Choroid plexus epithelial cell (primary cell): Measurements from ENCODE around the gene SGSH.

Experiments
- DNase-seq: peaks from one replicate; pipeline ENCODE4 v3.0.0-alpha.2; 2010; ENCODE audit warnings: low read depth
- H3K4me3 ChIP-seq: 2 replicates; pipeline ENCODE4 v1.5.1; 2011; ENCODE audit warnings: low read depth, mild to moderate bottlenecking, control low read depth, low read length, moderate library complexity
- CTCF ChIP-seq: conservative IDR thresholded peaks from 2 replicates; pipeline ENCODE4 v1.5.1; 2011; ENCODE audit warnings: low read depth, mild to moderate bottlenecking, control low read depth, inconsistent platforms, low read length, moderate library complexity

The SGSH gene

GRCh38 chr17:80183581-80184422, 36.3 kb downstream of the SGSH start:
- TF ChIP-seq CTCF = no peak
- no peak overlapping the region for H3K4me3 ChIP-seq
- no peak for DNase-seq

GRCh38 chr17:80182845-80183223, 37.3 kb downstream of the SGSH start:
- no peak overlapping the region for H3K4me3 ChIP-seq
- no peak for DNase-seq

GRCh38 chr17:80182118-80182844, 37.9 kb downstream of the SGSH start:
- H3K4me3 ChIP-seq = no peak overlapping the region
- TF ChIP-seq CTCF = no peak
- no peak for DNase-seq

More at GRCh38 chr17:80182845-80183223, 37.3 kb downstream of the SGSH start:
- no peak for TF ChIP-seq CTCF

- DNase-seq = no peak
- no peak overlapping the region for H3K4me3 ChIP-seq
- no peak for TF ChIP-seq CTCF
These were observed 38.7 kb downstream of the SGSH start for GRCh38 chr17:80181431-80181830.

GRCh38 chr17:80180192-80180591, 39.9 kb downstream of the SGSH start:
- H3K4me3 ChIP-seq = no peak overlapping the region
- TF ChIP-seq CTCF = no peak

GRCh38 chr17:80177986-80178595, 42.0 kb downstream of the SGSH start:
- no peak overlapping the region for H3K4me3 ChIP-seq
- TF ChIP-seq CTCF = no peak
- peak; percentile 74 for DNase-seq

More at GRCh38 chr17:80180192-80180591, 39.9 kb downstream of the SGSH start:
- no peak for DNase-seq
